ENCODE data around the gene PRPS1.

GRCh38 chrX:107677909-107678308 lies 49.6 kb downstream of the PRPS1 start:
- no peak for TF ChIP-seq CTCF (conservative IDR thresholded peaks at IDR 0.05; ENCODE audit: low read depth, low read length)
- TF ChIP-seq EZH2 (IDR thresholded peaks at IDR 0.05; ENCODE audit: borderline replicate concordance, low read depth, low read length, poor library complexity, severe bottlenecking): no peak

Measured in A673 (cell line).